Stimulated activated CD8-positive, alpha-beta memory T cell treated with anti-CD3 and anti-CD28 coated beads, Interleukin-7, amount 100 ng/mL, for 24 hours (primary cell): Measurements from ENCODE around the gene MLNR.

Experiments used
- DNase-seq: peaks from one replicate; pipeline ENCODE4 v3.0.0-alpha.2; 2020; ENCODE audit warnings: low read depth

MLNR gene

GRCh38 chr13:49220036-49220855 is at the start of gene MLNR:
MLNR (plus strand) TSS chr13:49220338; CDS start chr13:49220338, 0 bp downstream.
- DNase-seq = no peak

GRCh38 chr13:49171359-49171758 is 48.8 kb upstream of the MLNR start:
- DNase-seq = no peak

GRCh38 chr13:49183672-49184325 is 36.3 kb upstream of the MLNR start:
- DNase-seq = no peak

GRCh38 chr13:49184621-49185020 is 35.5 kb upstream of the MLNR start:
- DNase-seq = no peak

- DNase-seq = no peak
Observed at GRCh38 chr13:49185264-49185663, 34.9 kb upstream of the MLNR start.

GRCh38 chr13:49190901-49191300 is 29.2 kb upstream of the MLNR start:
- DNase-seq = no peak

GRCh38 chr13:49206641-49207040 is 13.5 kb upstream of the MLNR start:
- DNase-seq = no peak

- no peak for DNase-seq
Observed at GRCh38 chr13:49208619-49209018, 11.5 kb upstream of the MLNR start.

GRCh38 chr13:49210114-49210513 is 10.0 kb upstream of the MLNR start:
- no peak for DNase-seq

- DNase-seq = no peak
Observed at GRCh38 chr13:49210669-49211068, 9.5 kb upstream of the MLNR start.

- DNase-seq = no peak
Observed at GRCh38 chr13:49213539-49213938, 6.6 kb upstream of the MLNR start.

- no peak for DNase-seq
Observed at GRCh38 chr13:49213997-49214916, 5.9 kb upstream of the MLNR start.

- DNase-seq = no peak
Observed at GRCh38 chr13:49214917-49215376, 5.2 kb upstream of the MLNR start.

GRCh38 chr13:49216334-49216733 is 3.8 kb upstream of the MLNR start:
- no peak for DNase-seq

- no peak for DNase-seq
Observed at GRCh38 chr13:49217962-49218492, 2.1 kb upstream of the MLNR start.

- no peak for DNase-seq
Observed at GRCh38 chr13:49218493-49219051, 1.6 kb upstream of the MLNR start.

GRCh38 chr13:49219647-49220035 is 497 bp upstream of the MLNR start:
- DNase-seq = no peak

- no peak for DNase-seq
Observed at GRCh38 chr13:49220856-49221589, 885 bp downstream of the MLNR start.

GRCh38 chr13:49221590-49221965 is 1.4 kb downstream of the MLNR start:
- no peak for DNase-seq

GRCh38 chr13:49225223-49226042 is 5.3 kb downstream of the MLNR start:
- no peak for DNase-seq
